Endothelial cell (in vitro differentiated cells): ENCODE data around the gene NEBL. TPM values are rescaled to one million over a fixed set of nuclear protein-coding genes. Genes with fewer than 3 reads are reported as not detected.

ENCODE experiments used
- DNase-seq: peaks from one replicate; pipeline ENCODE4 v3.0.0; 2021; ENCODE audit warnings: low spot score
- H3K27ac Mint-ChIP-seq: one replicate; pipeline ENCODE4 v1.8.0; 2021; ENCODE audit warnings: mixed read lengths, inconsistent platforms; ENCODE audit not compliant: unreplicated experiment
- H3K27me3 Mint-ChIP-seq: one replicate; pipeline ENCODE4 v1.8.0; 2021; ENCODE audit warnings: mild to moderate bottlenecking, moderate library complexity, mixed read lengths, inconsistent platforms; ENCODE audit not compliant: unreplicated experiment
- H3K36me3 Mint-ChIP-seq: one replicate; pipeline ENCODE4 v1.8.0; 2021; ENCODE audit warnings: mild to moderate bottlenecking, low read depth, mixed read lengths, inconsistent platforms; ENCODE audit not compliant: unreplicated experiment
- H3K4me1 Mint-ChIP-seq: one replicate; pipeline ENCODE4 v1.8.0; 2021; ENCODE audit warnings: mild to moderate bottlenecking, mixed read lengths, inconsistent platforms; ENCODE audit not compliant: unreplicated experiment
- H3K4me3 Mint-ChIP-seq: one replicate; pipeline ENCODE4 v1.8.0; 2021; ENCODE audit warnings: mild to moderate bottlenecking, mixed read lengths, inconsistent platforms; ENCODE audit not compliant: unreplicated experiment
- H3K9me3 Mint-ChIP-seq: one replicate; pipeline ENCODE4 v1.8.0; 2021; ENCODE audit warnings: mixed read lengths, inconsistent platforms; ENCODE audit not compliant: unreplicated experiment
- total RNA-seq: library from RNA; stranded (reverse); fragmentation: NEBNext Ultra II Directional; extraction: Animal tissue kit (Norgen Biotek cat#: 25700); gene quantifications from one replicate; pipeline ENCODE4 v1.2.1, GENCODE V29; 2021; ENCODE audit not compliant: unreplicated experiment
- TF ChIP-seq, protein P1 (sequence below): fragments of 200-600 bp; sonication (generic); IDR thresholded peaks from one replicate; pipeline ENCODE4 v1.5.0; 2021; ENCODE audit warnings: antibody characterized with exemption; ENCODE audit not compliant: unreplicated experiment

Gene NEBL
- total RNA-seq, 1 donor from 2014 or later, result 1.7 TPM

- no peaks in the 10 kb centered on the region for H3K4me1 Mint-ChIP-seq
- peaks cover 4% of the 10 kb centered on the region for H3K9me3 Mint-ChIP-seq
- no peak for DNase-seq
- TF ChIP-seq, protein P1, sequence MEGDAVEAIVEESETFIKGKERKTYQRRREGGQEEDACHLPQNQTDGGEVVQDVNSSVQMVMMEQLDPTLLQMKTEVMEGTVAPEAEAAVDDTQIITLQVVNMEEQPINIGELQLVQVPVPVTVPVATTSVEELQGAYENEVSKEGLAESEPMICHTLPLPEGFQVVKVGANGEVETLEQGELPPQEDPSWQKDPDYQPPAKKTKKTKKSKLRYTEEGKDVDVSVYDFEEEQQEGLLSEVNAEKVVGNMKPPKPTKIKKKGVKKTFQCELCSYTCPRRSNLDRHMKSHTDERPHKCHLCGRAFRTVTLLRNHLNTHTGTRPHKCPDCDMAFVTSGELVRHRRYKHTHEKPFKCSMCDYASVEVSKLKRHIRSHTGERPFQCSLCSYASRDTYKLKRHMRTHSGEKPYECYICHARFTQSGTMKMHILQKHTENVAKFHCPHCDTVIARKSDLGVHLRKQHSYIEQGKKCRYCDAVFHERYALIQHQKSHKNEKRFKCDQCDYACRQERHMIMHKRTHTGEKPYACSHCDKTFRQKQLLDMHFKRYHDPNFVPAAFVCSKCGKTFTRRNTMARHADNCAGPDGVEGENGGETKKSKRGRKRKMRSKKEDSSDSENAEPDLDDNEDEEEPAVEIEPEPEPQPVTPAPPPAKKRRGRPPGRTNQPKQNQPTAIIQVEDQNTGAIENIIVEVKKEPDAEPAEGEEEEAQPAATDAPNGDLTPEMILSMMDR, result no peak
- peaks cover 5% of the 10 kb centered on the region for H3K36me3 Mint-ChIP-seq
- H3K27ac Mint-ChIP-seq, result no peak overlapping the region
- H3K4me3 Mint-ChIP-seq, result no peak overlapping the region
- no peaks in the 10 kb centered on the region for H3K27me3 Mint-ChIP-seq
Observed at GRCh38 chr10:20936396-20936795, 39.3 kb upstream of the NEBL start.

DNA sequence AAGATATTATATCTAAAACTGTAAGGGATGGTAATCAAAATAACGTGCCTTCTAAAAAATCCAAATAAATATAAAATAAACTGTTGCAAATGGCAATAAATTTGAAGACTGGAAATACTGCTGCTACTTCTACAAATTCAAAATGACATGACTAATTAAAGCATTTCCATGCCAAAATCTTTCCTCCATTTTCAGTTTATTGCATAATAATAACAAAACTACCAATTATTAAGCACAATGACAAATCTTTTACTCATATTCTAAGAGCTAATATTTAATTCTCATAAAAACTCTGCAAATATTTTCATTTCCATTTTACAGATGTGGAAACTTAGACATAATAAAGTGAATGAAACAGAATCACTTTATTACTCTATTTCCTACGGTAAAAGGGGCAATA lies 38.8 kb upstream of the NEBL start:
- no peaks in the 10 kb centered on the region for H3K4me1 Mint-ChIP-seq
- no peak for DNase-seq
- H3K9me3 Mint-ChIP-seq, result peaks cover 4% of the 10 kb centered on the region
- H3K36me3 Mint-ChIP-seq, result peaks cover 5% of the 10 kb centered on the region
- no peaks in the 10 kb centered on the region for H3K27me3 Mint-ChIP-seq
- TF ChIP-seq, protein P1, result no peak
- no peak overlapping the region for H3K27ac Mint-ChIP-seq
- H3K4me3 Mint-ChIP-seq, result no peak overlapping the region

GRCh38 chr10:20935301-20935700 lies 38.2 kb upstream of the NEBL start:
- TF ChIP-seq, protein P1, result no peak
- Mint-ChIP-seq H3K4me3 (no peak overlapping the region), H3K27ac (no peak overlapping the region), H3K4me1 (no peaks in the 10 kb centered on the region), H3K27me3 (no peaks in the 10 kb centered on the region), H3K36me3 (peaks cover 5% of the 10 kb centered on the region), H3K9me3 (peaks cover 4% of the 10 kb centered on the region)
- no peak for DNase-seq

- no peak for DNase-seq
- TF ChIP-seq, protein P1, result no peak
- H3K27ac Mint-ChIP-seq, result no peak overlapping the region
- peaks cover 5% of the 10 kb centered on the region for H3K36me3 Mint-ChIP-seq
- no peaks in the 10 kb centered on the region for H3K4me1 Mint-ChIP-seq
- no peaks in the 10 kb centered on the region for H3K27me3 Mint-ChIP-seq
- H3K4me3 Mint-ChIP-seq, result no peak overlapping the region
- peaks cover 4% of the 10 kb centered on the region for H3K9me3 Mint-ChIP-seq
Observed at GRCh38 chr10:20933705-20934104, 36.6 kb upstream of the NEBL start.

DNA sequence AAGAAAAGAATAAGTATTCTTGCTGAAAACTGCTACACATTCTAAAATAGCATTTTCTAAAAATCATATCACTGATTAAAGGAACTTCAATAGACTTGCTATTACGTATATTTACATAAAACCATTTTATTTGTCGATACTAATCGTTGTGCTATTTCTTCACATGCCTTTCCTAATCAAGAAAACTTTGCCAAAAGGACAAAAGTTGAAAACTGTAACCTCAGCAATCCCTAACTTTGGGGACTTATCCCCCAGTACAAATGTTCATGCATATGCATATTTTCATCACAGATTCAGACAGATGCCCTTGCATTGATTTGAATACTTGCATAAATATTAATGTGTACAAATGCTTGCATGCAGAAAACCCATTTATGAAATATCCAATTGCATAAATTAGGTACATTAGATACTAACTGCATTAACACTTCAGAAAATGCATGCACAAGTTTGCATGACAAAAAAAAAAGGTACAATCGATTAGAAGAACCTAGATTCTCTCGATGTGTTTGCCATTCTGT lies 35.6 kb upstream of the NEBL start:
- Mint-ChIP-seq H3K27ac (no peak overlapping the region), H3K36me3 (peaks cover 5% of the 10 kb centered on the region), H3K4me1 (no peaks in the 10 kb centered on the region), H3K27me3 (no peaks in the 10 kb centered on the region), H3K9me3 (peaks cover 4% of the 10 kb centered on the region), H3K4me3 (no peak overlapping the region)
- no peak for DNase-seq
- TF ChIP-seq, protein P1, result no peak
